CD4-positive, alpha-beta T cell (primary cell): ENCODE results near the gene LRRC58. TPM values are rescaled to one million over a fixed set of nuclear protein-coding genes. Genes with fewer than 3 reads are reported as not detected.

Experiments used
- ATAC-seq: fragments of 200-7000 bp; cut with Tn5 transposase; one replicate; pipeline ENCODE4 v1.10.0; 2022; ENCODE audit warnings: mild to moderate bottlenecking; ENCODE audit not compliant: poor library complexity
- CTCF ChIA-PET: fragments of 350-600 bp; sonication (Branson Sonifier 250); formaldehyde crosslinking; loops from one replicate; lab custom pipeline; 2021; ENCODE audit warnings: antibody characterized with exemption, inconsistent platforms; lab: Charles Lee
- POLR2A ChIA-PET: fragments of 350-600 bp; sonication (Branson Sonifier 250); formaldehyde crosslinking; loops from one replicate; lab custom pipeline; 2021; ENCODE audit warnings: antibody characterized with exemption, inconsistent platforms; lab: Charles Lee
- DNase-seq, 14 experiments: peaks; one replicate each; pipeline ENCODE4 v3.0.0-alpha.2; 2013 to 2020; ENCODE audit warnings: mixed read lengths in 2 of 14
- H3K27ac ChIP-seq, 2 donors: one replicate each; pipeline versions ENCODE4 v1.5.1 to v1.7.0; 2013; ENCODE audit warnings: low read length in 2 of 2, low read depth in 1 of 2, mild to moderate bottlenecking in 1 of 2
- H3K27me3 ChIP-seq, 2 experiments: 1 replicate in 1 of 2; 2 replicates in 1 of 2; pipeline versions ENCODE4 v1.6.1 to v1.7.0; 2013; ENCODE audit warnings: low read length in 2 of 2, control low read depth in 1 of 2, mild to moderate bottlenecking in 1 of 2, moderate library complexity in 1 of 2; ENCODE audit not compliant: insufficient read depth in 2 of 2, control insufficient read depth in 1 of 2
- H3K36me3 ChIP-seq: one replicate; pipeline ENCODE4 v1.6.1; 2013; ENCODE audit warnings: low read length, control low read depth; ENCODE audit not compliant: insufficient read depth
- H3K4me1 ChIP-seq: one replicate; pipeline ENCODE4 v1.6.1; 2013; ENCODE audit warnings: low read length, control low read depth; ENCODE audit not compliant: insufficient read depth
- H3K4me3 ChIP-seq: one replicate; pipeline ENCODE4 v1.5.1; 2013; ENCODE audit warnings: mild to moderate bottlenecking, low read length, moderate library complexity
- H3K9me3 ChIP-seq, 2 experiments: 1 replicate in 1 of 2; 2 replicates in 1 of 2; pipeline versions ENCODE4 v1.6.1 to v1.7.0; 2013; ENCODE audit warnings: low read length in 2 of 2, mild to moderate bottlenecking in 2 of 2, control low read depth in 1 of 2, moderate library complexity in 1 of 2; ENCODE audit not compliant: control insufficient read depth in 1 of 2, insufficient read depth in 1 of 2
- H3K27ac Mint-ChIP-seq: one replicate; pipeline ENCODE4 v1.8.0; 2020; ENCODE audit warnings: mixed read lengths
- H3K27me3 Mint-ChIP-seq: one replicate; pipeline ENCODE4 v1.8.0; 2021; ENCODE audit warnings: mixed read lengths
- H3K36me3 Mint-ChIP-seq: one replicate; pipeline ENCODE4 v1.8.0; 2021; ENCODE audit warnings: low read depth, mixed read lengths
- H3K4me1 Mint-ChIP-seq: one replicate; pipeline ENCODE4 v1.8.0; 2021; ENCODE audit warnings: low read depth, mixed read lengths
- H3K4me3 Mint-ChIP-seq: one replicate; pipeline ENCODE4 v1.8.0; 2020; ENCODE audit warnings: mild to moderate bottlenecking, mixed read lengths
- H3K9me3 Mint-ChIP-seq: one replicate; pipeline ENCODE4 v1.8.0; 2020; ENCODE audit warnings: mixed read lengths
- intact Hi-C, 2 experiments: fragments of 100-400 bp; cut with DNase I in 1 of 2; cut with micrococcal nuclease in 1 of 2; formaldehyde crosslinking; loops; one replicate each; pipeline versions ENCODE4 v1.15.1 to v1.9.0; 2023 to 2025; cut with DNase I, micrococcal nuclease
- polyA plus RNA-seq, 2 donors: library from polyadenylated mRNA; unstranded; fragments of 120-200 nt; gene quantifications; one replicate each; pipeline ENCODE4 v1.2.1, GENCODE V29; 2013
- total RNA-seq, 174 experiments: library from RNA in 2 of 174; stranded (reverse) in 2 of 174; gene quantifications; one replicate each; pipeline ENCODE4 v1.2.3 and lab custom pipeline; 2021 to 2026
- TF ChIP-seq, protein P1 (sequence below): fragments of 200-600 bp; IDR thresholded peaks from one replicate; pipeline ENCODE4 v1.8.0; 2022; ENCODE audit warnings: antibody characterized with exemption, mild to moderate bottlenecking

LRRC58 gene
- 10 to 100 TPM; 16.6 to 17.7 TPM for total RNA-seq
- polyA plus RNA-seq (2013, experiment 1 of 2), result 17.0 TPM
- polyA plus RNA-seq (2013, experiment 2 of 2), result 15.4 TPM
- total RNA-seq (lab: John Stamatoyannopoulos, UW), result 56.3 to 246 (median 126) reads per million in 172 experiments

DNA sequence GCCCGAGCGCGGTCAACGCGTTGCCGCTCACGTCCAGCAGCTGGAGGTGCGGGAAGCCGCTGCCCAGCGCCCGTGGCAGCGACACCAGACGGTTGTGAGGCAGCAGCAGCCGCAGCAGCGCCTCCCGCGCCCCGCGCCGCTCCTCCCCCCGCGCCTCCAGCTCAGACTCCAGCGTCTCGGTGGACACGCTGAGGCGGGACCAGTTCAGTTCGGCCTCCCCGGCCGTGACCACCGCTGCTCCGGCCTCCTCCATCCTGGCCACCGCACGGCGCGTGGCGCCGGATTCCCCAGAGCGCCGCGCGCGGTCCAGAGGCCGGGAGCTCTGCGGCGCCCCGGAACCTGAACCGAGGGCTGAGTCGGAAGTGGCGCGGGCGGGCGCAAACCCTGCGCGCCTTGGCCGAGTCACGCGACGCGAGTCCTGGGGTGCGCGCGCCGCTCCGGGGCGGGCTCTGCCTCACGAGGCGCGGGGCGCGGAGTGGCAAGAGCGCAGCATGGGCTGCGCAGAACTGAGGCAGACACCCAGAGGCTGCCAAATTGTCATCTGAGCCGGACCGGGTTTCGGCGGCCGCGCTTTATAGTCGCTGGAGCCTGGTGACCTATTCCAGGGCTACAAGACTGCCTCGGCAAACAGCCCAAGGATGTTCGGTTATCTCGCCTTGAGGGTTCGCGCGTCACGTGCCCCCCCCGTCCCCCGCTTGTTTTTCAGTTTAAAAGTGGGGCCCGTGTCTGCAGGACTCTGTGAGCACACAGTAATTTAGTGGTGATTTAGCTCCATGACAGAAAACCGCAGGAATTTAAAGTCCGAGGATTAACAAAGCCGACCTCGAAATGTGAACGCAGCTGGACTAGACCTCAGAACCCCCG is at the start of gene LRRC58:
Gene LRRC58, minus strand, starts transcription at position 364 of the 864 bp plus-strand sequence. Its CDS starts 111 bp downstream, at position 253.
- peak within 1 kb of the TSS; percentile 93 for H3K4me3 Mint-ChIP-seq
- H3K9me3 ChIP-seq, result no peaks in the 10 kb centered on the region
- peak within 1 kb of the TSS; percentile 94 for H3K27ac Mint-ChIP-seq
- peaks cover 2% of the 10 kb centered on the region for H3K36me3 ChIP-seq
- H3K27me3 Mint-ChIP-seq, result no peaks in the 10 kb centered on the region
- H3K27ac ChIP-seq, result peak within 1 kb of the TSS; percentile 65 to 74
- TF ChIP-seq, protein P1, sequence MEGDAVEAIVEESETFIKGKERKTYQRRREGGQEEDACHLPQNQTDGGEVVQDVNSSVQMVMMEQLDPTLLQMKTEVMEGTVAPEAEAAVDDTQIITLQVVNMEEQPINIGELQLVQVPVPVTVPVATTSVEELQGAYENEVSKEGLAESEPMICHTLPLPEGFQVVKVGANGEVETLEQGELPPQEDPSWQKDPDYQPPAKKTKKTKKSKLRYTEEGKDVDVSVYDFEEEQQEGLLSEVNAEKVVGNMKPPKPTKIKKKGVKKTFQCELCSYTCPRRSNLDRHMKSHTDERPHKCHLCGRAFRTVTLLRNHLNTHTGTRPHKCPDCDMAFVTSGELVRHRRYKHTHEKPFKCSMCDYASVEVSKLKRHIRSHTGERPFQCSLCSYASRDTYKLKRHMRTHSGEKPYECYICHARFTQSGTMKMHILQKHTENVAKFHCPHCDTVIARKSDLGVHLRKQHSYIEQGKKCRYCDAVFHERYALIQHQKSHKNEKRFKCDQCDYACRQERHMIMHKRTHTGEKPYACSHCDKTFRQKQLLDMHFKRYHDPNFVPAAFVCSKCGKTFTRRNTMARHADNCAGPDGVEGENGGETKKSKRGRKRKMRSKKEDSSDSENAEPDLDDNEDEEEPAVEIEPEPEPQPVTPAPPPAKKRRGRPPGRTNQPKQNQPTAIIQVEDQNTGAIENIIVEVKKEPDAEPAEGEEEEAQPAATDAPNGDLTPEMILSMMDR, result peak; percentile 45
- peak; percentile 78 to 96 (median 87) for DNase-seq
- peaks cover 18% of the 10 kb centered on the region for H3K4me1 ChIP-seq
- H3K4me1 Mint-ChIP-seq, result peaks cover 51% of the 10 kb centered on the region
- peak within 1 kb of the TSS; percentile 65 for H3K4me3 ChIP-seq
- CTCF ChIA-PET, result interaction anchor here (0.8 to 3.4 kb wide), 7 partner anchors 9 to 457 kb away, joined by 3 to 15 read pairs (median 4); partner anchors contain the start of gene NDUFB4
- POLR2A ChIA-PET, result interaction anchor here (0.7 to 3.0 kb wide), 22 partner anchors 9 to 1483 kb away, joined by 3 to 62 read pairs (median 4); partner anchors contain the start of genes GSK3B, GTF2E1, HCLS1 and NDUFB4
- H3K27me3 ChIP-seq, result peaks cover 0 to 3% of the 10 kb centered on the region in 2 experiments
- peaks cover 36% of the 10 kb centered on the region for H3K36me3 Mint-ChIP-seq
- H3K9me3 Mint-ChIP-seq, result no peaks in the 10 kb centered on the region
- ATAC-seq, result peak; percentile 86
- intact Hi-C loops, result loop anchor here (2.0 to 10.0 kb wide), 8 partner anchors 68 to 1486 kb away; partner anchors contain the start of genes EAF2 (in 1 of the 2), GSK3B (in 1 of the 2), GTF2E1 (in 1 of the 2) and IQCB1 (in 1 of the 2)

- intact Hi-C loops, result no loop called here
Observed at GRCh38 chr3:120396469-120396868, 47.3 kb upstream of the LRRC58 start.

DNA sequence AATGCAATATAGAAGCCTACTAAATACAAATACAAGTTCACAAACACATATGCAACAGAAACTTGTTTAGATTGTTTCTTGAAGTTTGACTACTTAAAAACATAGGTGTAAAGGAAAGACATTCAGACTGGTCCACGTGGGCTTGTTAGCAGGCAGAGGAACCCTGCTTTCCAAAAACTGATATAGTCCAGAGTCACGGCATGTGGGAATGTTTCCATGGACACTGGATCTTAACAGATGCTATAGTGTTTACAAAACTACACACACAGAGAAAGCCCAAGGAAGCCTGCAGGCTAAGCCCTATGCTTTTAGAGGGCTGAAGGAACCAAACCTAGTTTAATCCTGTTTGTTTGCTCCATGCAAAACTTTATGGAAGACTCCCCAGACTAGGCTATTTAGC is 45.2 kb upstream of the LRRC58 start:
- ChIA-PET CTCF (no interaction called here), POLR2A (no interaction called here)
- Mint-ChIP-seq H3K27me3 (no peaks in the 10 kb centered on the region), H3K9me3 (no peaks in the 10 kb centered on the region), H3K4me3 (no peak overlapping the region), H3K36me3 (no peaks in the 10 kb centered on the region), H3K27ac (no peak overlapping the region), H3K4me1 (no peaks in the 10 kb centered on the region)
- Histone ChIP-seq H3K27ac (no peak overlapping the region), H3K27me3 (no peaks in the 10 kb centered on the region), H3K36me3 (no peaks in the 10 kb centered on the region), H3K4me3 (no peak overlapping the region), H3K9me3 (no peaks in the 10 kb centered on the region), H3K4me1 (no peaks in the 10 kb centered on the region)
- DNase-seq (no peak), ATAC-seq (no peak)
- TF ChIP-seq, protein P1, result no peak
- intact Hi-C loops, result no loop called here

More at GRCh38 chr3:120396469-120396868, 47.3 kb upstream of the LRRC58 start:
- ATAC-seq (no peak), DNase-seq (no peak)
- no peaks in the 10 kb centered on the region for H3K36me3 ChIP-seq
- Mint-ChIP-seq H3K9me3 (no peaks in the 10 kb centered on the region), H3K27me3 (no peaks in the 10 kb centered on the region), H3K27ac (no peak overlapping the region), H3K4me1 (no peaks in the 10 kb centered on the region), H3K36me3 (no peaks in the 10 kb centered on the region), H3K4me3 (no peak overlapping the region)
- H3K27ac ChIP-seq, result no peak overlapping the region
- H3K4me1 ChIP-seq, result no peaks in the 10 kb centered on the region
- POLR2A ChIA-PET, result no interaction called here
- no peak overlapping the region for H3K4me3 ChIP-seq
- TF ChIP-seq, protein P1, result no peak
- CTCF ChIA-PET, result no interaction called here
- H3K27me3 ChIP-seq, result no peaks in the 10 kb centered on the region
- no peaks in the 10 kb centered on the region for H3K9me3 ChIP-seq
